OCI-LY1 (cell line): ENCODE results near the gene ARL5C.

Experiments
- H2AFZ ChIP-seq: fragments of 200-600 bp; sonication (generic), shearing (Covaris generic); 2 replicates; pipeline ENCODE4 v1.6.0; 2014; ENCODE audit warnings: antibody characterized with exemption, mild to moderate bottlenecking, low read length
- H3F3A ChIP-seq: fragments of 200-600 bp; sonication (generic), shearing (Covaris generic); 2 replicates; pipeline ENCODE4 v1.6.0; 2014; ENCODE audit warnings: mild to moderate bottlenecking, antibody characterized with exemption, low read length, moderate library complexity; ENCODE audit not compliant: insufficient read depth
- H3K27ac ChIP-seq: fragments of 200-600 bp; sonication (generic); 2 replicates; pipeline ENCODE4 v1.5.1; 2014; ENCODE audit warnings: low read length, mixed run types, mild to moderate bottlenecking, low read depth; ENCODE audit not compliant: poor library complexity, severe bottlenecking
- H3K27me3 ChIP-seq: fragments of 200-600 bp; sonication (generic); 2 replicates; pipeline ENCODE4 v1.6.0; 2014; ENCODE audit warnings: antibody characterized with exemption, mild to moderate bottlenecking, low read length, moderate library complexity; ENCODE audit not compliant: insufficient read depth
- H3K36me3 ChIP-seq: fragments of 200-600 bp; sonication (generic); 2 replicates; pipeline ENCODE4 v1.6.1; 2014; ENCODE audit warnings: mild to moderate bottlenecking, antibody characterized with exemption, low read length, moderate library complexity, mixed read lengths; ENCODE audit not compliant: insufficient read depth
- H3K4me1 ChIP-seq: fragments of 200-600 bp; sonication (generic); 2 replicates; pipeline ENCODE4 v1.5.1; 2014; ENCODE audit warnings: mild to moderate bottlenecking, low read length, moderate library complexity; ENCODE audit not compliant: insufficient read depth, severe bottlenecking
- H3K4me2 ChIP-seq: fragments of 200-600 bp; sonication (generic), shearing (Covaris generic); 2 replicates; pipeline ENCODE4 v1.6.1; 2014; ENCODE audit warnings: low read length
- H3K4me3 ChIP-seq: fragments of 200-600 bp; sonication (generic); 2 replicates; pipeline ENCODE4 v1.5.1; 2014; ENCODE audit warnings: low read length, low read depth, mild to moderate bottlenecking, mixed read lengths; ENCODE audit not compliant: poor library complexity, severe bottlenecking
- H3K79me2 ChIP-seq: fragments of 200-600 bp; shearing (Covaris generic); 2 replicates; pipeline ENCODE4 v1.6.1; 2016; ENCODE audit warnings: mixed run types, low read length, mixed read lengths; ENCODE audit not compliant: insufficient read depth
- H3K9ac ChIP-seq: fragments of 200-600 bp; sonication (generic), shearing (Covaris generic); 2 replicates; pipeline ENCODE4 v1.6.1; 2014; ENCODE audit warnings: mild to moderate bottlenecking, low read length, mixed read lengths
- H3K9me2 ChIP-seq: fragments of 200-600 bp; sonication (generic), shearing (Covaris generic); 2 replicates; pipeline ENCODE4 v1.6.1; 2014; ENCODE audit warnings: low read depth, mild to moderate bottlenecking, low read length, mixed read lengths
- H3K9me3 ChIP-seq: fragments of 200-600 bp; shearing (Covaris generic); 2 replicates; pipeline ENCODE4 v1.6.1; 2014; ENCODE audit warnings: low read length, mixed read lengths
- H4K20me1 ChIP-seq: fragments of 200-600 bp; sonication (generic), shearing (Covaris generic); 2 replicates; pipeline ENCODE4 v1.6.0; 2016; ENCODE audit warnings: mild to moderate bottlenecking, low read length; ENCODE audit not compliant: insufficient read depth
- CTCF ChIP-seq: fragments of 200-600 bp; sonication (generic), shearing (Covaris generic); IDR thresholded peaks from 2 replicates; pipeline ENCODE4 v1.5.1; 2017; ENCODE audit warnings: mild to moderate bottlenecking, antibody characterized with exemption, low read length, moderate library complexity, mixed read lengths
- EZH2 ChIP-seq: fragments of 200-600 bp; sonication (generic), shearing (Covaris generic); IDR thresholded peaks from 2 replicates; pipeline ENCODE4 v1.8.0; 2017; ENCODE audit warnings: borderline replicate concordance, mixed run types, mild to moderate bottlenecking, antibody characterized with exemption, low read length, moderate library complexity, mixed read lengths

Gene ARL5C

GRCh38 chr17:39186481-39187002, 20.6 kb upstream of the ARL5C start:
- H3K4me1 ChIP-seq, result no peaks in the 10 kb centered on the region
- H4K20me1 ChIP-seq, result no peaks in the 10 kb centered on the region
- no peak overlapping the region for H3K4me3 ChIP-seq
- H3K36me3 ChIP-seq, result peaks cover 64% of the 10 kb centered on the region
- TF ChIP-seq CTCF, result no peak
- no peak for TF ChIP-seq EZH2
- no peaks in the 10 kb centered on the region for H3K79me2 ChIP-seq
- no peaks in the 10 kb centered on the region for H3F3A ChIP-seq
- H3K9me2 ChIP-seq, result no peaks in the 10 kb centered on the region
- no peak overlapping the region for H3K27ac ChIP-seq
- H3K9ac ChIP-seq, result no peak overlapping the region
- no peak overlapping the region for H2AFZ ChIP-seq
- no peak overlapping the region for H3K4me2 ChIP-seq
- no peaks in the 10 kb centered on the region for H3K27me3 ChIP-seq
- no peaks in the 10 kb centered on the region for H3K9me3 ChIP-seq

GRCh38 chr17:39183720-39184119, 17.8 kb upstream of the ARL5C start:
- Histone ChIP-seq H3K79me2 (no peaks in the 10 kb centered on the region), H3K36me3 (peaks cover 66% of the 10 kb centered on the region), H3K27ac (no peak overlapping the region), H3K9me3 (no peaks in the 10 kb centered on the region), H3K9me2 (no peaks in the 10 kb centered on the region), H3K4me3 (no peak overlapping the region), H2AFZ (no peak overlapping the region), H3K4me1 (no peaks in the 10 kb centered on the region), H3K27me3 (no peaks in the 10 kb centered on the region), H4K20me1 (no peaks in the 10 kb centered on the region), H3F3A (no peaks in the 10 kb centered on the region), H3K4me2 (no peak overlapping the region), H3K9ac (no peak overlapping the region)
- TF ChIP-seq CTCF (no peak), EZH2 (no peak)

- Histone ChIP-seq H3K9ac (no peak overlapping the region), H3K9me3 (no peaks in the 10 kb centered on the region), H3K36me3 (peaks cover 66% of the 10 kb centered on the region), H3K27ac (no peak overlapping the region), H3K4me1 (no peaks in the 10 kb centered on the region), H2AFZ (no peak overlapping the region), H3K4me3 (no peak overlapping the region), H3K4me2 (no peak overlapping the region), H3K79me2 (no peaks in the 10 kb centered on the region), H3K27me3 (no peaks in the 10 kb centered on the region), H4K20me1 (no peaks in the 10 kb centered on the region), H3F3A (no peaks in the 10 kb centered on the region; the same call in 1 of the 2 replicates), H3K9me2 (no peaks in the 10 kb centered on the region)
- no peak for TF ChIP-seq EZH2
- no peak for TF ChIP-seq CTCF
These were observed 17.1 kb upstream of the ARL5C start for GRCh38 chr17:39183045-39183444.
